Stimulated activated CD8-positive, alpha-beta memory T cell treated with anti-CD3 and anti-CD28 coated beads, Interleukin-7, amount 100 ng/mL, for 24 hours (primary cell): ENCODE data around the gene GPR179.

ENCODE experiments used
- DNase-seq: peaks from one replicate; pipeline ENCODE4 v3.0.0-alpha.2; 2020; ENCODE audit warnings: low read depth

Gene GPR179

DNA sequence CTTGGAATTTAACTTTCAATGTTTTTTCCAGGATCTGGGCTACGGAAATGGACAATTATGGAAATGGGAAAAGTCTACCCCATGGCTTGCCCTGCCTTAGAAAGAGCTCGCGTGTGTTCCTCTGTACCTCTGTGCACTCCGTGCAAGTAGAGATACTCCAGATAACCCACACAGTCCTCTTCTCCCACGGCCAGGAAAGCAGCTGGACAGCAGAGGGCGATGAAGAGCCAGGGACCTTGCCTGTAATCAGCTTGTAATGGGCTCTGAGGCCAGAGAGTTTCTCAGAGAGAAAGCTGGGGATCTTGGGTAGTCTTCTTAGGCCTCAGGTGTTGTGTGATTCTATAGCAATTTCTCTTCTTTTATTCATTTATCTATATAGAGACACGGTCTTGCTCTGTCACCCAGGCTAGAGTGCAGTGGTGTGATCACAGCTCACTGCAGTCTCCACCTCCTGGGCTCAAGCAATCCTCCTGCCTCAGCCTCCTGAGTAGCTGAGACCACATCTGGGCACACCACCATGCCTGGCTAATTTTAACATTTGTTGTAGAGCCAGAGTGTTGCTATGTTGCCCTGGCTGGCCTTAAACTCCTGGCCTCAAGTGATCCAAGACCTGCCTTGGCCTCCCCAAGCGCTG lies 5.5 kb upstream of the GPR179 start:
- peak; percentile 75 for DNase-seq

GRCh38 chr17:38345743-38346142 lies 2.0 kb upstream of the GPR179 start:
- no peak for DNase-seq

DNA sequence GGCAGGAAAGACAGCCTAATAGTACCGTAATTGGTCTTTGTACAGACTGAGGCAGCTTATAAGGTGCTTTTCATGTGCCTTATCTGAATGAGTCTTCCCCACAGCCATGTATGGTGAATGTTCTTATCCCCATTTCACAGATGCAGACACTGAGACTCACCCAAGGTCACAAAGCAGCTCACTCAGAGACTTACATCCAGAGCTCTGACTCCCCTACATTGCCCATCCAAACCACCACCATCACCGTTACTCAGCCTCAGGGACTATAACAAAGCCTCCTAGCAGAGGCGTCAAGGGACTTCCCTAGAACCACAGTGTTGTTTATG lies 627 bp upstream of the GPR179 start:
- DNase-seq: no peak

DNA sequence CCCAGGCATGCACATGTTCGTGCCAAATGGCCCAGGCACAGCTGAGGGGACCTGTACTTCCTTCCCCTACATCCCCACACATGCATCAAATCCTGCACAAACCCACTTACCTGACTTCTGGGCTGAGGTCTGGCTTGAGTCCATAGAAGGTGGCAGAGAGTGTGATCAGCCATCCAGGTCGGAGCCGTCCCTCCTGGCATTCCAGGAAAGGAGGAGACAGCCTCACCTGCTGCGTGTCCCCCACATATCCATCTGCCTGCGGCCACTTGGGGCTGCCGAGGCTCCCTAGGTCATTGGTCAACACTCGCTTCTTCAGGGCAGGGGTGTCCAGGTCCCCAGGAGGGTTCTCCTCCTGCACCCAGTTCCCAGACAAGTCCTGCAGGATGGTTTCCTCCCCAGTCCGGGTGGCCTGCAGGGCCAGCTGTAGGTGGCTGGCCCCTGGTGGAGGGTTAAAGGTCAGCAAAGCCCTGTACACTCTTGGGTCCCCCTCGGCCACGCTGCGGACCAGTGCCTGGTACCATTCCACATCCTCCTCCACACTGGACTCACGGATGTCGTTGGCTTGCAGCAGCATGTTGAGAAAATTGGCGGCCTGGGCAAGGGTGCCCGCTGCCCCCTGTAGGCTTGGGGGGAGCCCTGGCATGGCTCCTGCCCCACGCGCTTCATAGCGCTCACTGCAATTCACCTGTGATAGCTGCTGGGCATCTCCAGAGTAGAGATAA lies 709 bp downstream of the GPR179 start:
- no peak for DNase-seq

DNA sequence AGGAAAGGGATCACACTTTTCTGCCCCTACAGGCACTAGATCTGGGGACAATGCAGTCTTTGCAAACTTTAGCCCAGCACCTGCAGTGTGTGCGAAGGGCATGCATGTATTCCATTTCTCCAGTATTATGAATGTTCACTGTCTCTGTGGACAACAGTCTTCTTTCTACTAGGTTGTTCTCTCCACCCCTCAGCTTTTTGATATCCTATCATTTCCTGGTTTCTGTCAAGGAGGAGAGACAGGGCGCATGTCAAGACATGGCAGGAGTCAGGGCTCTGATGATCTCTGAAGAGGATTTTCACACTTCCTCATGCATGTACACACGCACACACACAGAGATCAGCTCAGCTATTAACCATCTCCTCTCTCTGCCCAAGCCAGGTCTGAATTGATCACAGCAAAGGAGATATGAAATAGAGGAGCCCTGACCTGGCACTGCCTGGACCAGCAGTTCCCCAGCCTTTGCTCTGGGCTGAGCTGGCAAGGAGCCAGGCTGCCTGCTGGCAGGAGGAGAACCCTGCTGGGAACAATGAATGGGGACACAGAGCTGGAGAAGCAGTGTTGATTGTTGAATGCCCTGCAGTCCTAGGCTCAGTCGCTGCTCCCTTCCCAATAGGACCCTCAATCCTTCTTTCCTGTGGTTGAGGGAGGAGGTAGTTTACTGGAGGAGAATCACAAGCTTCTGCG lies 2.6 kb downstream of the GPR179 start:
- DNase-seq: no peak

DNA sequence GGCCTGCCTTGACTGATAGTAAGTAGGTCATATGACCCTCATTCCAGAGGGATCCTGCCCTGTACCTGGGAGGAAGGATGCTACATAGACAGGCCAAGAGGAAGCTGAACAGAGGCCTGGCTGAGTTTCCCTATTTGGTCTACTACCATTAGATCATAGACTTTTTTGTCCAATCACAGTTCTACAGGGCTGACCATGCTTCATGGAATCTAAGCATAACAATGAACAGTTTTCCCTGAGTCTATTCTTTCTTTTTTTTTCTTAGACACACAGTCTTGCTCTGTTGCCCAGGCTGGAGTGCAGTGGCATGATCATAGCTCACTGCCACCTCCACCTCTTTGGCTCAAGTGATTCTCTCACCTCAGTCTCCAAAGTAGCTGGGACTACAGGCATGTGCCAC lies 3.9 kb downstream of the GPR179 start:
- DNase-seq: no peak

GRCh38 chr17:38338535-38338934 lies 5.2 kb downstream of the GPR179 start:
- DNase-seq: no peak

- DNase-seq: no peak
Measured at GRCh38 chr17:38338053-38338452, 5.7 kb downstream of the GPR179 start.

DNA sequence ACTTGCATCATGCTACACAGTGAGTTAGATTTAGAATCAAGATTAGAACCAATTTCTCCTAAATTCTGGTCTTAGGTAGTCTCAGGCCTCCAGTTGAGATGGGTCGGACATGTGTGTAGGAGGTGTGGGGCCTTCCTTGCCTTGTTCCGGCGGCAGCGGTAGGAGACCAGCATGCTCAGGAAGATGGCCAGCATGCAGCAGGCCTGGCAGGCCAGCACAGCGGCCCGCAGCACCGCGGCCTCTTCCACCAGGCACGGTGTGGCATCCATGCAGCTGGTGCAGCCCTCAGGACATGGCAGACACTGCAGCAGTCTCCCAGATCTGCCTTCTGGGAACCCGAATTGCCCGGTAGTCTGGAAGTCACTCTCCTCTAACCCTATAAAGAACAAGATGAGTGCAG lies 6.9 kb downstream of the GPR179 start:
- DNase-seq: no peak

DNA sequence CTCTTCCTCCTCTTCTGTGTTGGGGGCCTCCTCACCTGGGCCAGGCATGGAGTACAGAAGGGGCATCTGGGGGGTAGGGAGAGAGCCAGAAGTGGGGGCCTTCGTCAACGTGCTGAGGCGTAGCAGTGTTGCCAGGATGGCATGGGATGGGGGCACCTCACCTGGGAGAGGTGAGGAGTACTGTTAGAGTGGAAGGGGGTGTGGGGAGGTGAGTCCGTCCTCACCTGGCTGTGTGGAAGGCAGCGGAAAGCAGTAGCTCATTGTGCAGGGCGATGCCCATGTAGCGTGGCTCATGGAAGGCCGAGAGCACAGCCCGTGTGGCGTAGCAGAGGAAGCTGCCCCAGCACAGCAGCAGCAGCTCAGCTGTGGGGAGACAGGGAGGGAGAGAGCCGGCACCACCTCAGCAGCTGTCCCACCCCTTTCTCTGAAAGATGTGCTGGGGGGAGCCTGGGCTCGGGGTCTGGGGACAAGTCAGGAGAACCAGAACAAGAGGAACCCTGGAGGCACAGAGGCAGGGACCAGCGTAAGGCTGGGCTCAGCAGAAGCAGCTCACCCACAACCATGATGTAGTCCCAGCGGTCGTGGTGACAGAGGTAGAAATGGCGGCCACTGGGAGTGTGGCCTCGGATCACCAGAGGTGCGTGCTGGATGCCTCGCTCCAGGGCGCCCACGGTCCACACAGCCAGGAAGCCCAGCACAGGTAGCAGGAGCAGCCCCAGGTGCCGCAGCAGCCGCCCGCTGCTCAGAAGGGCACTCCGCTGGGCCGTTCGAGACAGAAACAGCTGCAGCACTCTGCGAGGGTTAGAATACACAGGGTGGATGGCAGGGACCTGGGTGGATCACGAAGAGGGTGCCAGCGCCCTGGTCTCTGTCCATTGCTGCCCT lies 9.0 kb downstream of the GPR179 start:
- no peak for DNase-seq

- DNase-seq: no peak
Measured at GRCh38 chr17:38333635-38334295, 10.0 kb downstream of the GPR179 start.

GRCh38 chr17:38332735-38333134 lies 11.0 kb downstream of the GPR179 start:
- DNase-seq: no peak

DNA sequence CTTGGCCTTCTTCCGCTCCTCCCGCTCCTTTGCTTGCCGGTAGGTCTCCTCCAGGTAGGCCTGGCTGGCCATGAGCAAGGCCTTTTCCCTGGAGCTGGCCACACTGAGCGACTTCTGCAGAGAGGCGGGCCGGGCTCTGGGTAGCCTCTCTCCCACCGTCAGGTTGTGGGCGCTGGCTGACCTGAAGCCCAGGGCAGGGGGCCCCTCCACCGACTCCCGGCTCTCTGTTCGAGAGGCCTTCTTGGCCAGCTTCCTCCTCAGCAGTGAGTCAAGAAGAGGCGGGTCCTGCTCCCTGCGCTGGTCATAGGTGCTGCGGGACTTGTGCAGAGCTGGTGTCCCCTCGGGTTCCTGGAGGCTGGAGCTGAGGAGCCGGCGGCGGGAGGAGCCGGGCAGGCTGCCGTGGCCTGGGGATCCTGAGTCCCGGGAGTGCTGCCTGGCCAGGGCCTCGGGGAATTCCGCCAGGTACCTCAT lies 12.8 kb downstream of the GPR179 start:
- DNase-seq: no peak

DNA sequence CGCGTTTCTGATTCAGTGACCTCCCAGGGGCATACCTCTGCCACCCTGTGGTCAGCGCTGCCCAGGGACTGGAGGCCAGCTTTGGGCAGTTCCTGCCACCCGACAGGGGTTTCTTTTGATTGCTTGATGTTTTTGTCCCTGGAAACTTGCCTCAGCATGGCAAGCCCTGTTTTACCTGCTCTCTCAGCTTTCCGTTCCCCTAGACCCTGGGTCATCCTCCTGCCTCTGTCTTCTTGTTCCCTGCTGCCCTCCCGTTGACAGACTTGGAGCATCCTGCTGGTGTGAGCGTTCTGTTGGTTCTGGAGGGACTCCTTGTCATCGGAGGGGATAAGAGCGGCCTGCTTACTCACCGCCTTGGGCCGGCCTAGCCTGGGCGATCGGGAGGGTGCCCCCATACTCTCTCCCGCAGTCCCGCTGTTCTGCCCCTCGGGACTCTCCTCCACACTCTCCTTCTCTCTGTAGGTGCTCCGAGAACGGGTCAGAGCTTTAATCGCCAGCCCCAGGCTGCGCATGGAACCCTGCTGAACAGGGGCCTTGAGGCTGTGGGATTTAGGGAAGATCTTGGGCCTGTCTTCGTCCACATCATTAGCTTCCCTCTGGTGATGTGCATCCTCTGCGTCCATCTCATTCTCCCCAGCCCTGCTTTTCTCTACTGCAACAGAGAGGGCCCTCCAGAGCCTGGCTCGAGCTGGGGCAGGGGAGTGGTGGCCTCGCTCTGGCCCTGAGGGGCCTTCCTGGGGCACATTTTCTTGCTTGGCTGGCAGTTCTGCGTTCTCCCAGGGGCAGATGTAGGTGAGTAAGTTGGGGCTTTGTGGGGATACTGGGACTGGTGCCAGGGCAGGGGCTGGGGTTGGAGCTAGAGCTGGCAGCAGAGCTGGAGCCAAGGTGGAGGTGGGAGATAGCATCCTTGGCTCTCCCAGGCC lies 13.7 kb downstream of the GPR179 start:
- no peak for DNase-seq

DNA sequence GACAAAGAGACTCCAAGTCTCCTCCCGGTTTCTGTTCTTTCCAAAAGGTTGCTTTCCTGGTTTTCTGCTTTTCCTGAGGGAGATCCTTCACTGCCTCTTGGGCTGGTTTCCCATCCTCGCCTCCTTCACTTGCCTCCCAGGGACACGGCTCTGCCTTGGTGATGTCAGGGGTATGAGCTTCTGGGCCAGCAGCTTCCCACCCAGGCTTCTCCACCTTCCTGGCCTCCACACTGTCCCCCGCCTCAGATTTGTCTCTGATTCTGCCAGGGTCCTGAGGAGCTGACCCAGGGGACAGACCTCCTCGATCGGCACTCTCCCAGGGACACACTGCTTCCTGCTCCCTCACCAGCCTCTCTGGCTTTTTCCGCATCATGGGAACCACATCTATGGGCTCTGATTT lies 14.5 kb downstream of the GPR179 start:
- no peak for DNase-seq

DNA sequence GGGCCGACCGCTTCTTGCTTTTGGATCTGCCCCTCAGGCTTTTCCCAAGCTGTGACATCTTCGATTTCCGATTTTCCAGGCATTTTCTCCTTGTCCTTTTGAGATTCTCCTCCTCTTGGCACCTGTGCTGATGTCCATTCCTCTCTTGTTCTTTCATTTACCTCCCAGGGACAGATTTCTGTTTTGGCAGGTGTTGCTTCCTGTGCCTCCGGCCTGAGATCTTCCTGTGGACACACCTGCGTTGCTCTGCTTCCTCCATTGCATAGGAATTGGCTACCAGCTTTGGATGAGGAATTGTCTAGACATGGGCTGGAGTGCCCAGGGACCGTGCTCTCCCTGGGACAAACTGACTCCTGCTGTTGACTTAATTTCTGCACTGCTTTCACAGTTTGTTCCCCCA lies 15.1 kb downstream of the GPR179 start:
- no peak for DNase-seq

GRCh38 chr17:38327936-38328335 lies 15.8 kb downstream of the GPR179 start:
- DNase-seq: no peak

- DNase-seq: no peak
Measured at GRCh38 chr17:38326996-38327792, 16.6 kb downstream of the GPR179 start.

DNA sequence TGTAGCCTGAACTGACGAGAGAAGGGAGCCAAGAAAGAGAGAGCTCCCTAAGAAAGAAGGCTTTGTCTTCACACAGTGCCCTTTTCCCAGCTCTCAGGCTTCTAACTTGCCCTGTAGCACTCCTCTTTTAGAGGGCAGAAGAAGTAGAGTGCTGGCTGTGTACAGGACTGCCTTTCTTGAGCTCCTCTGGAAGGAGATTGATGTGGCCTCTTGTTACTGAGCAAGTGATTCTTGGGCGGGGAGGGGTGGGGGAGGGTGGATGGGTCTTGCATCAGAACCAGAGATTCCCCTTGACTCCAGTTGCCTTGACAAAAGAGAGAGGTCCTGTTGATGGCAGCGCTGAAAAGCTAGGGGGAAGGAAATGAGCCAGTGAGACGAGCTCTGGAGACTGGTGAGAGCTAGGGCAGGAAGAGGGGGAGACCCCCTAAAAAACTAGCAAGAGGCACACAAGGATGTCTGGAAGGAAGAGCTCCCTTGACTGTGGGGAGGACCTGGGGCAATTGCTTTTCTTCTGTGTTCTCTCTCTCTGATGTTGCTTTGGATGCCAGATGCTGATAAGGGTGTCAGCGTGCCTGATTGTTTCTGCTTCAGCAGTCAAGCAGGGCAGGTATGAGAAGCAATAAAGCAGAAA lies 18.4 kb downstream of the GPR179 start:
- no peak for DNase-seq
